MCF 10A (cell line): Measurements from ENCODE around the gene MYLIP. TPM values are rescaled to one million over a fixed set of nuclear protein-coding genes. Genes with fewer than 3 reads are reported as not detected.

ENCODE experiments used
- BruUV-seq: library from RNA; stranded (reverse); fragments of 400-500 nt; replicated peaks from 2 replicates; lab custom pipeline; 2021; lab: Mats Ljungman, UMichigan
- CTCF ChIA-PET: fragments of 300-600 bp; sonication (Branson Sonifier 250); formaldehyde crosslinking; extraction: SDS; loops from one replicate; lab custom pipeline; 2021; ENCODE audit warnings: antibody characterized with exemption, inconsistent platforms; lab: Yijun Ruan, JAX
- POLR2A ChIA-PET: fragments of 300-600, 350-650 bp; sonication (Branson Sonifier 250); formaldehyde crosslinking; extraction: SDS; loops from one replicate; lab custom pipeline; 2020; ENCODE audit warnings: antibody characterized with exemption, inconsistent platforms; lab: Yijun Ruan, JAX
- DNase-seq: peaks from one replicate; pipeline ENCODE4 v3.0.0-alpha.2; 2018; ENCODE audit not compliant: unreplicated experiment
- H3K27ac Mint-ChIP-seq: one replicate; pipeline ENCODE4 v1.8.0; 2022; ENCODE audit warnings: mild to moderate bottlenecking, low read depth, mixed read lengths; ENCODE audit not compliant: unreplicated experiment
- H3K27me3 Mint-ChIP-seq: one replicate; pipeline ENCODE4 v1.8.0; 2022; ENCODE audit warnings: mixed read lengths; ENCODE audit not compliant: insufficient read depth, unreplicated experiment
- H3K36me3 Mint-ChIP-seq: one replicate; pipeline ENCODE4 v1.8.0; 2022; ENCODE audit warnings: mild to moderate bottlenecking, moderate library complexity, mixed read lengths; ENCODE audit not compliant: insufficient read depth, unreplicated experiment
- H3K4me1 Mint-ChIP-seq: one replicate; pipeline ENCODE4 v1.8.0; 2022; ENCODE audit warnings: mixed read lengths; ENCODE audit not compliant: insufficient read depth, unreplicated experiment
- H3K4me3 Mint-ChIP-seq: one replicate; pipeline ENCODE4 v1.8.0; 2022; ENCODE audit warnings: mild to moderate bottlenecking, moderate library complexity, mixed read lengths; ENCODE audit not compliant: unreplicated experiment
- H3K9me3 Mint-ChIP-seq: one replicate; pipeline ENCODE4 v1.8.0; 2022; ENCODE audit warnings: mixed read lengths; ENCODE audit not compliant: unreplicated experiment
- CTCF ChIP-seq: fragments of 200-600 bp; IDR thresholded peaks from one replicate; pipeline ENCODE4 v1.8.0; 2022; ENCODE audit warnings: antibody characterized with exemption, mild to moderate bottlenecking; ENCODE audit not compliant: unreplicated experiment
- intact Hi-C: fragments of 100-400 bp; cut with micrococcal nuclease; formaldehyde crosslinking; loops from 2 replicates; pipeline ENCODE4 v1.14.1; 2022
- total RNA-seq: library from RNA; stranded (reverse); gene quantifications from 2 replicates; pipeline ENCODE4 v1.2.3, GENCODE V29; 2022

MYLIP gene
- total RNA-seq, 1 experiment from 2014 or later = 2.1 TPM

DNA sequence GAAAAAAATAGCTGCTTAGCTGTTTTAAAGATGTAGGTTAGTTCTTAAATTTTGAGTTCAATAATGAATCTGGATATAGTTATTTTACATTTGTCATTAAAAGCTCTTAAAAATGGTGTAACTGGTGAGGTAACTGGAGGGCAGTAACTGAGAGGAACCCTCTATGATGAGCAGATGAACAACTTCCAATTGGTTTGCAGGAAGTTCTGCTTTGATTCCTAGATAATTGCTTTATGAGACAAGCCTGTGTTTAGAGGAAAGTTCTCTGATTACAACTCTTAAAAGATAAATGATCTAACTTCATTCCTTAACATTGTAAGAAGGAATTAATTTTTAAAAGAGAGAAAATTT is 8.5 kb downstream of the MYLIP start:
- H3K36me3 Mint-ChIP-seq = peaks cover 9% of the 10 kb centered on the region

DNA sequence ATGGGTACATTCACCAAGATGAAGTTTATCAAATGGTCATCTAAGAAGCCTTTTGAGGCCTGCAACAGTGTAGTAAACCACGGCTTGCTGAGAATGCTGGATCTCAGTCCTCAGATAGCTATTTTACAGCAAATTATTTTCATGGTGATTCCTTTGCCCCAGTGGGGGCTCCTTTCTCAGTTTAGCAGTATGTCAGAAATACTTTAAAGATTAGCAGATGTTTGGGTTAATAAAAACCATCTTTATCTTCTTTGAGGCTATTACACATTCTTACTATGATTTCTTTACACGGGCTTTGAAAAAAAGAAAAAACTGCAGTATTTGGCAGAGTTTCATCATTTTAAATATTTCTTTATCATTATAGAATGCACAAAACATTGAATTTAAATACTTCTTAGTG is 10.7 kb downstream of the MYLIP start:
- peaks cover 24% of the 10 kb centered on the region for H3K4me1 Mint-ChIP-seq
- H3K36me3 Mint-ChIP-seq = peaks cover 15% of the 10 kb centered on the region
- TF ChIP-seq CTCF = no peak
- H3K27ac Mint-ChIP-seq = no peak overlapping the region
- intact Hi-C loops = no loop called here
- H3K4me3 Mint-ChIP-seq = no peak overlapping the region
- BruUV-seq = no TSS peak
- no peak for DNase-seq
- ChIA-PET POLR2A (interaction anchor here (1.2 kb wide), 1 partner anchor 9 kb away, joined by 3 read pairs; no protein-coding TSS in a partner anchor), CTCF (interaction anchor here (0.6 kb wide), 1 partner anchor 14 kb away, joined by 5 read pairs; no protein-coding TSS in a partner anchor)
- H3K27me3 Mint-ChIP-seq = no peaks in the 10 kb centered on the region
- no peaks in the 10 kb centered on the region for H3K9me3 Mint-ChIP-seq

More for the DNA sequence above, 8.5 kb downstream of the MYLIP start:
- ChIA-PET CTCF (interaction anchor here (0.5 to 2.6 kb wide), 9 partner anchors 9 to 711 kb away, joined by 3 to 17 read pairs (median 4); partner anchors contain the start of gene MYLIP), POLR2A (interaction anchor here (0.6 to 2.9 kb wide), 13 partner anchors 7 to 814 kb away, joined by 3 to 10 read pairs (median 3); partner anchors contain the start of genes DTNBP1 and MYLIP)
- intact Hi-C loops = no loop called here
- no TSS peak for BruUV-seq
- no peak for TF ChIP-seq CTCF
- Mint-ChIP-seq H3K9me3 (no peaks in the 10 kb centered on the region), H3K4me3 (peak overlapping the region; percentile 43), H3K4me1 (peaks cover 29% of the 10 kb centered on the region), H3K27me3 (no peaks in the 10 kb centered on the region), H3K27ac (peak overlapping the region; percentile 54)
- DNase-seq = no peak

DNA sequence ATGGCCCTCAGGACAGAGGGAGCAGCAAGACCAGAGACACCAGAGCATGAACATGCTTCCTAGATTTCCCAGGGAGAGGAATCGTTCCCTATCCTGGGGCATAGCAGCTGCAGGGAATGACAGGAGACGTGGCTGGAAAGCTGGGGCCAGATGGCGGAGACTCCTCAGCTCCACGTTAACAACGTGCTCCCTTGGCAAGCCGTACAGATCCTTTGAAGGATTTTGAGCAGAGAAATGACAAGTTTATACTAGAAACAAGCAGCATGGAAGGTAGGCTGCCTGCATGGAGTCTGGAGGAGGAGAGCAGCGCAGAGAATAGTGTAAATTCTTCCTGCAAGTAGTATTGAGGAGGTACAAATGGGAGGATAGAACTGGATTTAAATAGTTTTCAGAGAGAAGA is 11.7 kb downstream of the MYLIP start:
- intact Hi-C loops = no loop called here
- ChIA-PET POLR2A (no interaction called here), CTCF (no interaction called here)
- BruUV-seq = no TSS peak
- Mint-ChIP-seq H3K36me3 (peaks cover 25% of the 10 kb centered on the region), H3K4me1 (peaks cover 24% of the 10 kb centered on the region), H3K4me3 (no peak overlapping the region), H3K27me3 (no peaks in the 10 kb centered on the region), H3K27ac (no peak overlapping the region), H3K9me3 (no peaks in the 10 kb centered on the region)
- DNase-seq = no peak
- TF ChIP-seq CTCF = no peak

DNA sequence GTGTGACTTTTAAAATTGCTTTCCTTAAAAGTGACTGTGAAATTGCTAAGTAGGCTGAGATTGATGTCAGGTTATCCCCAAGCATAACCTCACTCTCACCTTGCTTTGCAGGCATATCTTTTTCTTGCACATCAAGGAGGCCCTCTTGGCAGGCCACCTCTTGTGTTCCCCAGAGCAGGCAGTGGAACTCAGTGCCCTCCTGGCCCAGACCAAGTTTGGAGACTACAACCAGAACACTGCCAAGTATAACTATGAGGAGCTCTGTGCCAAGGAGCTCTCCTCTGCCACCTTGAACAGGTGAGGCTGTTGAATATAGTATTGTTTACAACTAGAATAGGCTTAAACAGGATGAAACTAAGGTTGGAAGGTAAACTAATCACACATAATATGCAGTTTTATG is 12.6 kb downstream of the MYLIP start:
- no peaks in the 10 kb centered on the region for H3K9me3 Mint-ChIP-seq
- no peak for TF ChIP-seq CTCF
- H3K36me3 Mint-ChIP-seq = peaks cover 32% of the 10 kb centered on the region
- H3K27ac Mint-ChIP-seq = no peak overlapping the region
- no peaks in the 10 kb centered on the region for H3K27me3 Mint-ChIP-seq
- peaks cover 16% of the 10 kb centered on the region for H3K4me1 Mint-ChIP-seq
- no peak for DNase-seq
- POLR2A ChIA-PET = interaction anchor here (0.6 to 0.7 kb wide), 3 partner anchors 43 to 1608 kb away, joined by 3 read pairs; no protein-coding TSS in a partner anchor
- CTCF ChIA-PET = no interaction called here
- intact Hi-C loops = no loop called here
- no TSS peak for BruUV-seq
- H3K4me3 Mint-ChIP-seq = no peak overlapping the region
